Stimulated activated CD8-positive, alpha-beta memory T cell treated with anti-CD3 and anti-CD28 coated beads, Interleukin-7, amount 100 ng/mL, for 24 hours (primary cell): ENCODE data around the gene KRT77.

Experiments used
- DNase-seq: peaks from one replicate; pipeline ENCODE4 v3.0.0-alpha.2; 2020; ENCODE audit warnings: low read depth

KRT77 gene

DNA sequence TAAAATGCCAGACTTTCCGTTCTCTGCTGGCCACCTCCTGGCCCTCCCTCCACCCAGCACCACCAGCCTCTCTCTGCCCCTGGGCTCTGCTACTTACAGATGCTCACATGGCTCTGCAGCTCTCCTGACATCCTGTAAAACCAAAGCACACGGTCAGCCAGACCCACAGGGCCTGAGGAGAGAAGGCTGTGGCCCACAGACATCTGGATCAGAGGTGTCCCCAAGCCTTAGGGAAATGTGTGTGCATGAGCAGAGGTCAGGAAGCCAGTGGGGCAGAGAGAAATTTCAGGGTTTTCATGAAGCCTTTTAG lies 11.5 kb downstream of the KRT77 start:
- DNase-seq: no peak

DNA sequence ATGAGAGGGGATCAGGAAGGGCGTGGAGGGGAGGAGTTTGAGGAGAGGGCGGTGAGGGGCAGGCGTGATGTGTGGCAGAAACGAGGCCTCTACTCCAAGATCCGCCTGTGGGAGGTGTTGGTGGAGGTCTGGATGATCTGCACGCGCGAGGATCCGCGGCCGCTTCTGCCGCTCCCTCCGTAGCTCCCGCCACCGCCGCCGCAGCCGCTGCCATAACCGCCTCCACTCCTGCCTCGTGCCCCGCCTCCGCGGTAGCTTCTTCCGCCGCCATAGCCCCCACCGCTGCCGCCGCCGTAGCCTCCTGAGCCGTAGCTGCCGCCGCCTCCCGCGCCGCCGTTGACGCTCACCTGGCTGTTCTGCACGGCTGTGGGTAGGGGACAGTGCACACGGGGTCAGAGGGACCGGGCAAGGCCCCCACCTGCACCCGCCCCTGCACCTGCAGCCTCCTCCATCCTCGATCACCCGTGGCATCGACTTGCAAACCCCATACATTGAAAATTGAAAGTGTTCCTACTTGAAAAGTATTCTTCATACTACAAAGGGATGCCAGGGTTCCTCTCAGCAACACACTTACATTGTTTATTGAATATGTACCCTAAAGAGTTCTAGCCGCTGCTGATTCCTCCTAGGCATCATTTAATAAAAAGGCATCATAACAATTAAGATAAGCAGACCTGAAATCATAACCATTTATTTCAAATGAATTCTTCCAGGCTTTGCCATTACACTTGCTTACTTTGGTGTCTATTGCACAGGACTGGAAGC lies 12.1 kb downstream of the KRT77 start:
- DNase-seq: no peak

DNA sequence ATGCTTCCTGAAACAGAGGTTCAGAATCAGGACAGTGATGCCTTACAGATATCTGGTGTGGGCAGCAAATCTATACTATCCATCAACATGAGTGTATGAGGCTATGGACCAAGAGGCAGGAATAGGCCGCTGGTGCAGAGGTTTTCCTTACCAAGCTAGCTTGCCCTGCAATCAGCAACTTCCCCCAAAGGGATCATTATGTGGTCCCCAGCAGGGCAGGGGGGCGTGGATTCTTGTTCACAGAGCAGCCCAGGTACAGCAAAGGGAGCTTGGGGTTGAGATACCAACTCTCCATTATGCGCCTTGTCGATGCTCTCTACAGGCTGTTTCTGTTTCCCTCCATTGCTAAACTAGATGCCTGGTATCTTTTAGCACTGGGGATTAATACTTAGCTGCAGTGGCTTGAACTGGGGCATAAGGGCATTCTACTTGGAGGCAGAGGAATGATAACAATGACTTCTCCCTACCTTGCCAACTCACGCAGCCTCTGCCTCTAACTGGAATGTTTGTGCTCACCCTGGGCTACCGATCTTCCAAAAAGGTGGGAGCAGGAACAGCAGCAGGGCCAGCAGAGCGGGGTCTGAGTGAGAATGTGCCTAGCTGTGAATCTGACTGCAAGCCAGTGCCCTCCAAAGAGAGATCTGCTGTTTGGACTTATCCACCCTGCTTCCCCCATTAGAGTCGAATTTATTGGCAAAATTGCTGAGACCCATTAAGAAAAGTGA lies 12.8 kb downstream of the KRT77 start:
- DNase-seq: no peak

DNA sequence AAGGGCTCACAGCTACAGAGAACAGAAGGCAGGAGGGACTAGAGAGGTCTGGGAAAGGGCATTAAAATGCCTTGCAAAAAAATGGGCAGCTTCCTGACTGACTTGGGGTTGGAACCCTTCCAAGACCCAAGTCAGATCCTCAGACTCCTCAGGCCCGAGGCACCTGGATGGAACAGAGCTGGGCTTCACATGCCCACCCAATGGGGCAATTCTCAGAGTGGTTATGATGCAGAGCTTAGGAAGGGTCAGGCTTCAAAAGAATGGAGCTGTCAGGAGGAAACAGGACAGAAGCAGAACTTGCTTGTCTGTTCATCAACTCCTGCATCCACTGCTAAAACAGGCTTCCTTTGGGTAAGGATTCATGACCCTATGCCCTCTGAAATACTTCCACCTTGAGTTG lies 13.4 kb downstream of the KRT77 start:
- DNase-seq: no peak

DNA sequence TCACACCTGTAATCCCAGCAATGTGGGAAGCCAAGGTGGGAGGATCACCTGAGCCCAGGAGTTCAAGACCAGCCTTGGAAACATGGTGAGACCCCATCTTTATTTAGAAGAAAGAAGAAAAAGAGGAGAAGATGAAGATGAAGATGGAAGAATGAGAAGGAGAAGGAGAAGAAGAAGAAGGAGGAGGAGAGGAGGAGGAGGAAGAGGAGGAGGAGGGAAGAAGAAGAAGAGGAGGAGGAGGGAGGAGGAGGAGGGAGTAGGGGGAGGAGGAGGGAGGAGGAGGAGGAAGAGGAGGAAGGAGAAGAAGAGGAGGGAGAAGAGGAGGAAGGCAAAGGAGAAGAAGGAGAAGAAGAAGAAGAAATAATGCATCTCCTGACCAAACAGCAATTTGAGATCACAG lies 14.1 kb downstream of the KRT77 start:
- no peak for DNase-seq

DNA sequence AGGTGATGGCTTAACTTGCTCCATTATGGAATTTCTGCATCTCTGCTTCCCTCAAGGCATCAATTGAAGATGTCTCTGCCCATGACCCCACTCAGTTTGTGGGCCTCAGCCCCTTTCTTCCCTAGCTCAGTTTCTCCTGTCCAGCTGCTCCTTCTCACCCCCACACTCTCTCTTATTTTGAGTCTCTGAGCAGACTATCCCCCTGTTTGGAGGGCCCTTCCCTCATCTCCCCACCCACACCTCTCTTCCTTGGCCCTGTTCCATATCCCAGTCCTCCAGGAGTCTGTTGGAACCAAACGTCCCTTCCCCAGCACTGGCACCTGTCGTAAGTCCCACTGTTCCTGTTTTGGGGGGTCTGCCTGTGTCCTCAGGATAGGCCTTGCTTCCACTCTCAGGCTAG lies 14.8 kb downstream of the KRT77 start:
- DNase-seq: no peak

DNA sequence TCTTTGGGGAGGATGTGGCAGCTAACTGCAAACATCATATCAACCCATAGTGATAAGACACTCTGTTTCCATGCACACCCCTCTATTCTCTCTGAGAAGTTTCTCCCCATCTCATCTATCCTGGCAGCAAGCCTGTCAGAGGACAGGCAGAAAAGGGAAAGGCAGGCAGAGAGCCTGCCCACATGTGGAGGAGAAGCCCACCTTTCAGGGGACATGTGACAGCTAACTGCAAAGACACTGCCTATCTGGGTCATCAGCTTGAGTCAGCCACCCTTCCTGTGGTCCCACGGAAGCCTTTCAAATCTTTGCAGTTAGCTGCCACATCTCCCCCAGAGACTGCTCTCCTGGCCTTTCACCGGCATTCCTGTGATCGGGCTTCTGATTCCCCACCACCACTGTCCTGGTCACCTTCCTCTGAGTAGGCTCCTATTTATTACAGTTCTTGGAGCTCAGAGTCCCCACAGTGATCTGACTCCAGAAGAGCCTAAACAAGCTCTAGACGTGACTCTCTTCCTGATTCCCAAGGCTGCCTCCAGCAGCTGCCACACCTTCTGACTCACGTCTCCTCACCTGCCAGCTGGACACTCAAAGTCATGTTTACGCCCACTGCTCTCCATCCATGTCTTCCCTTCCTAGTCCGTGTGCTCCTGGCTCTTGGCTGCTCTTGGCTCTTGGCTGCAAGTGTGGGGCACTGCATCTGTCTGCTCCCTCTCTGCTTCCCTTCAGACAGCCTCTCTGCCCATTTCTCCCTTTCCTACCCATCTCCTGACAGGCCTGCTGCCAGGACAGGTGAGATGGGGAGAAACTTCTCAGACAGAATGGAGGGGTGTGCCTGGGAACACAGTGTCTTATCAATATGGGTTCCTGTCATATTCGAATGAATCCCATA lies 15.6 kb downstream of the KRT77 start:
- DNase-seq: no peak

DNA sequence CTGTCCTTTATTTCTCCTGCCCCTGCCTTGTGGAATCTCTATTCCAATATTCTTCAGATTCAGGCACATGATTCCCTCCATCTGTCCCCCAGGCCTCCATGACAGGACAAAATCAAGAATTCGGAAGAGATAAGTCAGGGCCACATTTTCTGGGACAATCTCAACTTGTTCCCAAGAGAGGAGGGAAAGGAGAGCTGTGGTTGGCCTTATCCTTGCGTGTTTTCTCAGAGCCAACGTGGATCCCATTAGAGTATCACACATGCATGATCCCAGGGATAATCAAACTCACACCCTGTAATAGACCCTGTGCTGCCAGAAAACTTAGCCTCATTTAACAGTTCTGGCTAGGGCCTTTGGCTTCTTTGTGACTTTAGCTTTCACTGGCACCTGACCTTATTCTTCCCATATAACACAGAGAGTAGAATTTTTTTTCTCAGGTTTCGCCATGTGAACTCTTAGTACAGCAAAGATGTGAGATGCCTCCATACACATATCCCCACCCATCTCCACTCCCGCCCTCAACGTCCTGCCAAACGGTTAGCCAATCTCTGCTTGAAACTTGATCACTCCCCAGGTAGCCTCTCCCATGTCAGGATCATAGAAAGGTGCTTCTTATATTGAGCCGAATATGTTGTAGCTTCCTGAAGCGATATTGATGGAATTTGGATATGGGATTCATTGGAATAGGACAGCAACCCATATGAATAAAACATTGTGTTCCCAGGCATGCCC lies 16.4 kb downstream of the KRT77 start:
- DNase-seq: no peak

DNA sequence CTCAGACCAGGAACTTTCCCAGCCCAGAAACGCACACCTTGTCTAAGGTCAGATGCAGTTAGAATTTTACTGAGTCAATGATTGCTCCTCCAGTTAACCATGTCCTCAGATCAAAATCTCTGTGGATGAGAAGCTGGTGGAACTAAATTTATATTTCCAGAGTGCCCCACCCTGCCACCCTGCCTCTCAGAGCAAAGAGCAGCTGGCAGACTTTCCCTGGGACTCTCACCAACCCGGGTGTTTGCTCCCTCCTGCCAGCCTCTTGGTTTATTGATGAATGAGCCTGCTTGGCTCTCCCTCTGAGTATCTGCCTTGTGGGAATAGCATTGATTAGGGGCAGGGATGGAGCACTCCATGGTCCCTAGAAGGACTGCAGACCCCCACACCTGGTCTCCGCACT lies 17.3 kb downstream of the KRT77 start:
- DNase-seq: no peak

DNA sequence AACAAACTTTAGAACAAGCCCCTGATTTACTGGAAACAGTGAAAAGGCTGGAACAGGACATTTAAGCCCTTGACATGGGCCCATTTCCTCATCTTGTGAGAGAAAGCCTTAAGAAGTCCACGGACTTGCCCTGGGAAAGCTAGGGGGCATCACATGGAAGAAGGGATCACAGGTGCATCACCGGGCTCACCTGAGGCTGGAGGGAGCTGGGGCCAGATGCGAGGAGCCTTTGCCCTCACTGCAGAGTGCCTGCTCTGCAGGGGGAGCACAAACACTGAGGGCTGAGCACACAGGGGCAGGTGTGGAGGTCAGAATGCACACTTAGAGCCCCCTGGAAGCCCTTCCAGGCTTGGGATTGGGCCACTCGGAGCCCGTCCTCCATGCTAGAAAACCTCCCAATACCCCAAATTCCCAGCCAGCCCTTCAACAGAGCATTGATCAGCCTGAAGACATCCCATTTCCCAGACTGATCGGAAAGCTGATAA lies 17.9 kb downstream of the KRT77 start:
- DNase-seq: no peak

DNA sequence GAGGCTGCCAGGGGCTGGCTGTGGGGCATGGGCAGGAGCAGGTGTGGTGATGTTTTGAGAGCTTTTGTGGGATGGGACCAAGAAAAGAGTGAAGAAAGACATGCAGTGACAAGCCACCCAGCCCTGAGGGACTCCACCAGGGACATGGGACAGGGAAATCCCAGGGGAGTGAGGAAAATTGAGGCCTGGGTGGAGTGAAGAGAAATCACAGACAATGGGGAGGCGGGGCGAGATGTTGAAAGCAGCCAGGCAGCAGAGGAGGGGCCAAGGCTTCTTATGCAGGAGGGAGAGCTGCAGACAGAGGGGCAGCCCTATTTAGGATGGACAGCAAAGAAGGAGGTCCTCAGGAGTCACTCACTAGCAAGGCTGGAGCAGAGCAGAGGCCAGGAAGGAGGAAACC lies 18.9 kb downstream of the KRT77 start:
- DNase-seq: no peak

DNA sequence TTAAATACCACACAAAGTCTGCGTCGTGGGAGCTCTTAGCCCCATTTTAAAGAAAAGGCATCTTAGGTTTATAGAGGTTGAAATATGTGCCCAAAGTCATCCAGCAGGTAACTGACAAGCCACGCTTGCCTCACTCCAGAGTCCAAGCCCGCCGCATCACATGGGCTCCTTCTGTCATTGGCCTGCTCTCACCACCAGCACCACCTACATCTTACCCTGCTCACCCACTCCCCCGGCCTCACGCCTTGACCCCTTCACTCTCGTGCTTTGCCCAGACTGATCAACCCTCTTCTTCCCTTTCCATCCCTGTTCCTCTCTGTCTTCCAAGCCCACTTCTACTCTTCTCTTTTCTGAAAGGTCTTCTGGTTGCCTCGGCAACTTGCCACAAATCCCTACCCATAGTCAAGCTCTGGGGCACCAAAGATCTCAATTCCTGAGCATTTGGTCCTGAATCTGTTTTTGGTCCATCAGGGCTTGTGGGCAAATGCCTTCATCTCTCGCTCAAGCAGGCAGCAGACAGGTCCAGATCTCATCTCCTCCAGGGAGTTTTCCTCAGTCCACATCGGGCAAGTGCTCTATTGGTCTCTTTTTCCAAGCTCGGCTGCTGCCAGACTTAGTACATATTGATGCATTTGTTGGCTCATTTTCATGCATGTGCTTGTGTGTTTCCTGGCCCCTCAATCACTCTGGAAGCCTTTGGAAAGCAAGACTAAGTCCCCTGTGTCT lies 19.6 kb downstream of the KRT77 start:
- no peak for DNase-seq

DNA sequence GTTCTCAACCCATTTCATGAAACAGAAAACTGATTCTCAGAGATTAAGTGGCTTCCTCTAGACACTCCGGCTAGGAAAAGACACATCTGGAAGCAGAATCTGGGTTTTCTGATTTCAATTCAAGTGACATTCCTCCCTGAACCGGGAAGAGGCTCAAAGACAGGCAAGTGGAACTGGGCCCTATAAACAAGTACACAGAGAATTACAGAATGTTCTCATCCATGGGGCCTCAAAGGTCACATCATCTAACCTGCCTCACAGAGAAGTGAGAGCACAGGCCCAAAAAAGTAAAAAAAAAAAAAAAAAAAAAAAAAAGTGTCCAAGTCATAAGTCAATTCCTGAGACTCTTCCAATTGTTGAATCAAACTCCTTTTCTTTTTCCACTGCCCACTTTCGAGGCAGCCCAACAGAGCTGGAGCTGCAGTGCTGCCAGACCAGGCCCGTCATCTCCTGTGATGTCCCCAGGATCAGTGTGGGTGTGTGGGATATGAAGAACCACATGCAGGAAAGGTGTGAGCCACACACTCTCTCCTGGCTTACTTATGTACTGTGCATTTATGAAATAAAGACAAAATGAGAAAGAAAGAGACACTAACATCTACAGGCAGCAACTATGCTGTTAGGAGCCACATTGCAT lies 20.3 kb downstream of the KRT77 start:
- DNase-seq: no peak

DNA sequence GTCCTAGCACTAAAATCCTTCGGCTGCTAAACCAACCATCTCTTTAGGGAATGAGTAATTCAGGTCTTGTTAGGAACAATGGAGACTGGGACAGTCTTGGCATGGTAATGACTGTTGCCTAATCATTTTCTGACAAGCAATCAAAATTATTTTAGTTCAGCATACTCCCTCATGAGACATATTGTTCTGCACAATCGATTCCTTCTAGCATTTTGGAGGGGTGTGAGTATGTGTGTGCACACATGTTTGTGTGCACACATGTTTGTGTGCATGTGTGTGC lies 21.0 kb downstream of the KRT77 start:
- DNase-seq: no peak

DNA sequence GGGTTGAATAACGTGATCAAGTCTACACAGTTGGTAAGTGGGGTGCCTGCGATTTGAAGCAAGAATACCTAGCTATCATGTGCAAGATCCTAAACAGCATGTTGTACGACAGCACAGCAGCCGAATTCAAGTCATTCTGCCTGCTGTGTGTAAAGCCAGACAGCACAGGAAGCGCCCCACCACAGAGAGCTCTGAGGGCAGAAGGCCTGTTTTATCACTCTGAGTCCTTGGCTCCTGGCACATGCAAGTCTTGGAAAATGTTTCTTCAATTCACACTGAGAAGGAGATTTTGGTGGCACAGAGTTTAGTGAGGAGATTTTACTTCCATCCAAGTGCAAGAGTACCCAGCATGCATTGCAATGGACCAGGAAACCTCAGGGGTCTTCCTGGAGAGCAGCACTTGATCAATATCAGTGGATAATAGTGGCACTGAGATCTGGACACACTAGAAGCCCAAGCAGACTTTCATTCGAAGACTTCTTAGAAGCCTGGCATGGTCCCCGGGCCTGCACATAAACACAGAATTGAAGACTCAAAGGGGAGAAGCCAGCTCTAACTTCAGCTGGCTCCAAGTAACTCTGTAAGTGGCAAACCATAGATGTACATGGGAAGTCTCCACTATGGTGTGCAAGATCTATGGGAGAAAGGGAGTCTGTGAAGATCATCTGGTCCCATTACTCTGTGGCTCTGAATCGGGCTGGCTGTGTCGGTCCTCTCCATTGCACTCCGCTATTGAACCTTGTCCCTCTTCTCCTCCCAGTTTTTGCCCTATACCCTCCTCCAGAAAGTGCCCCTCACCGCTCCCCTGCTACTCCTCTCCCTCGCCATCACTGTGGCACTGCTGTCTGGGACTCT lies 21.6 kb downstream of the KRT77 start:
- no peak for DNase-seq

DNA sequence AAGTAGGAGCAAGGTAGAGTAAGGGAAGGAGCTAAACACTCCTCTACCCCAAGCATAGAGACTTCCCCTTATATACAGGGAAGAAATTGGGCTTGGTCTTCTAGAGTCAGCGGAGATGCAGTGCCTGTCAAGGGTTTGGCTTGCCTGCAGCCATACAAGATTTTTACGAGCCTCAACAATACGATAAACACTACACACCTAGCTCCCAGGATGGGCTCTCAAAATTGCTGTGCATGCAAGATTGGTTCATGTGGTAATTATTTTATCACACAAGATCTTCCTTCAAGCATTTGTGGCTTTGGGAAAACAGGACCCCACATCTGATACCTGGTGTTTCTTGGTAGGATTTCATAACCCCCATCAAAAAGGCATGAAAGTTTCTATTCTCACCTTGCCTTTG lies 23.0 kb downstream of the KRT77 start, which contains the start of gene KRT1:
Gene KRT1 (minus strand): TSS at position 45 of the 400 bp plus-strand sequence. CDS start 59 bp downstream, outside the sequence.
- DNase-seq: no peak

DNA sequence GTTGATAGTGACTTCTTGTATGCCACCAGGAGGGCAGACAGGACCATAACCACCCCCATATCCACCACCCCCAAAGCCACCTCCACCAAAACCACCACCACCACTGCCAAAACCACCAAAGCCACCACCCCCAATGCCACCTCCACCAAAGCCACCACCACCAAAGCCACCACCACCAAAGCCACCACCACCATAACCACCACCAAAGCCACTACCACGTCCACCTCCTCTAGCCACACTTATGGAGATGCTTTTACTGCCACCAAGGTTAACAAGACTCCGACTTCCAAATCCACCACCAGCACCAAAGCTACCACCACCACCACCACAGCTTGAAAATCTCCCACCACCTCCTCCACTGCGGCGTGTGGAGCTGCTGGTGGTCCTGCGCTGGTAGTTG lies 23.4 kb downstream of the KRT77 start:
- DNase-seq: no peak

DNA sequence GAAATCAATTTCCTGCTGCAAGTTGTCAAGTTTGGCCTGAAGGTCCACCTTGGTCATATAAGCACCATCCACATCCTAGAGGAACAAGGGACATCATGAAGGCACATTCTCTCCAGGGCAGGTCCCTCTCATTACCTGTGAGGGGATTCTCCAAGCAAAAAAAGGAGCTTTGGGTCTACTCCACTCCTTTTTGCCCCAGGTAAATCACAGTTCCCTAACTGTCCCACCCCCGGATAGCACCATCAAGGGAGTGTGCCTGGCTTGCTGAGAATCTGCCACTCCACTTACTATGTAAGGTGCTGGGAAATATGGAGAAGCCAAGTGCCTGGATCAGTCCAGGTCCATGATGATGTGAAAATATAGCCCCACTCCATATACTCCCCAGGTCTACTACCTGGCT lies 25.7 kb downstream of the KRT77 start:
- DNase-seq: no peak

DNA sequence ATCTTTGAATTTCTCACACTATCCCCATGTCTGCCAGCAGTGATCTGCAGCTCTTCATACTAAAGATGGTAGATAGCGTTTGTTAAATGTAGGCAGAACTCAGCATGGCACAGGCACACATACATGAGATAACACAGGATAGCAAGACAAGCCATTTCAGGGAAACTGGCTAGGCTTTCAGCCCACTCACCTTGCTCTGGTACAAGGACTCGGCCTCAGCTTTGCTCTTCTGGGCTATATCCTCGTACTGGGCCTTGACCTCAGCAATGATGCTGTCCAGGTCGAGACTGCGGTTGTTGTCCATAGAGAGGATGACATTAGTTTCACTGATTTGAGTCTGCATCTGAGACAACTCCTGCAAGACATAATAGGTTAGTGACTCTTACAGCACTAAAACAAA lies 26.2 kb downstream of the KRT77 start:
- DNase-seq: no peak

DNA sequence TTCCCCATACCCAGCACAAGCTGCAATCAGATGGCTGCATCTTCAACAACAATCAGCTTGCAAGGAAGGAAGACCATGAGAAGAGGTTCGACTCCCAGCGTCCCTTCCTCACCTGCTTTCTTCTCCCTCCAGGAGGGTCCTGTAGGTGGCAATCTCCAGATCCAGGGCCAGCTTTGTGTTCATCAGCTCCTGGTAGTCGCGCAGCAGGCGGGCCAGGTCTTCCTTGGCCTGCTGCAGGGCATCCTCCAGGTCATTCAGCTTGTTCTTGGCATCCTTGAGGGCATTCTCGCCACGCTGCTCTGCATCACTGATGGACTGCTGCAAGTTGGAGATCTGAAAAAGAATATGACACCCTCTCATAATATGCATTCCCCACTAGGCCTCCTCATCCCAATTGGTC lies 27.2 kb downstream of the KRT77 start:
- no peak for DNase-seq
